H1 (cell line): ENCODE measurements around the gene ZNF423. TPM values are rescaled to one million over a fixed set of nuclear protein-coding genes. Genes with fewer than 3 reads are reported as not detected.

Source experiments
- CTCF ChIA-PET: fragments of 300-600 bp; sonication (Branson Sonifier 250); formaldehyde crosslinking; loops from one replicate; lab custom pipeline; 2021; ENCODE audit not compliant: partially characterized antibody; lab: Charles Lee
- POLR2A ChIA-PET: fragments of 300-600 bp; sonication (Branson Sonifier 250); formaldehyde crosslinking; loops from one replicate; lab custom pipeline; 2021; ENCODE audit warnings: inconsistent platforms; ENCODE audit not compliant: partially characterized antibody; lab: Charles Lee
- DNase-seq, 2 experiments: peaks; one replicate each; pipeline versions ENCODE4 v3.0.0 to v3.0.0-alpha.2; 2010 to 2022; ENCODE audit warnings: low spot score in 2 of 2, low read depth in 1 of 2, mixed read lengths in 1 of 2
- FAIRE-seq: peaks from 2 replicates; lab custom pipeline; 2011; peaks lifted over from hg19 to GRCh38; lab: Jason Lieb, UNC
- H2AFZ ChIP-seq: 2 replicates; pipeline ENCODE4 v1.8.1; 2012; ENCODE audit warnings: low read length, inconsistent platforms
- H2AK5ac ChIP-seq: 2 replicates; pipeline ENCODE4 v1.6.1; 2013; ENCODE audit warnings: low read depth, low read length
- H2BK120ac ChIP-seq: replicated peaks from 2 replicates; pipeline ENCODE3; 2013; ENCODE audit warnings: low read depth, low read length, inconsistent platforms
- H2BK12ac ChIP-seq: 2 replicates; pipeline ENCODE4 v1.6.1; 2013; ENCODE audit warnings: low read depth, low read length
- H2BK15ac ChIP-seq: 2 replicates; pipeline ENCODE4 v1.6.1; 2013; ENCODE audit warnings: low read length
- H2BK20ac ChIP-seq: 2 replicates; pipeline ENCODE4 v1.6.1; 2013; ENCODE audit warnings: low read length
- H2BK5ac ChIP-seq: 2 replicates; pipeline ENCODE4 v1.6.1; 2013; ENCODE audit warnings: low read depth, low read length
- H3K14ac ChIP-seq: 2 replicates; pipeline ENCODE4 v1.6.1; 2013; ENCODE audit warnings: inconsistent platforms; ENCODE audit not compliant: insufficient read length
- H3K18ac ChIP-seq: 2 replicates; pipeline ENCODE4 v1.6.1; 2013; ENCODE audit warnings: low read length; ENCODE audit errors: extremely low read depth
- H3K23ac ChIP-seq: 2 replicates; pipeline ENCODE4 v1.6.1; 2013; ENCODE audit warnings: inconsistent platforms; ENCODE audit not compliant: insufficient read length
- H3K23me2 ChIP-seq: 2 replicates; pipeline ENCODE4 v1.6.1; 2013; ENCODE audit warnings: low read depth, low read length
- H3K27ac ChIP-seq: 2 replicates; pipeline ENCODE4 v1.6.1; 2011; ENCODE audit warnings: low read depth, low read length, inconsistent platforms
- H3K27me3 ChIP-seq, 4 experiments: replicated peaks in 1 of 4; 1 replicate in 1 of 4; 2 replicates in 3 of 4; pipeline versions ENCODE4 v1.6.1 to v1.8.1; 2011 to 2013; ENCODE audit warnings: low read length in 3 of 4, mild to moderate bottlenecking in 3 of 4, inconsistent platforms in 2 of 4, mixed read lengths in 2 of 4, moderate library complexity in 1 of 4; ENCODE audit not compliant: control insufficient read depth in 3 of 4, insufficient read depth in 3 of 4; ENCODE audit errors: extremely low read depth in 1 of 4
- H3K36me3 ChIP-seq, 4 experiments: 2 replicates each; pipeline versions ENCODE4 v1.6.1 to v1.8.1; 2011 to 2013; ENCODE audit warnings: mild to moderate bottlenecking in 4 of 4, low read length in 3 of 4, moderate library complexity in 2 of 4, control low read depth in 1 of 4, inconsistent platforms in 1 of 4; ENCODE audit not compliant: insufficient read depth in 4 of 4, control insufficient read depth in 2 of 4
- H3K4ac ChIP-seq: replicated peaks from 2 replicates; pipeline ENCODE3; 2013; ENCODE audit warnings: low read length, low read depth, mixed read lengths, inconsistent platforms; ENCODE audit not compliant: insufficient read length
- H3K4me1 ChIP-seq, 4 experiments: replicated peaks in 1 of 4; 1 replicate in 1 of 4; 2 replicates in 3 of 4; pipeline versions ENCODE4 v1.6.1 to v1.8.1; 2011 to 2013; ENCODE audit warnings: low read length in 3 of 4, inconsistent platforms in 2 of 4, mixed read lengths in 1 of 4; ENCODE audit not compliant: insufficient read depth in 4 of 4, control insufficient read depth in 3 of 4
- H3K4me2 ChIP-seq, 2 experiments: 2 replicates each; pipeline versions ENCODE4 v1.6.1 to v1.8.1; 2011 to 2013; ENCODE audit warnings: low read depth in 2 of 2, low read length in 2 of 2, control low read depth in 1 of 2, inconsistent platforms in 1 of 2, mild to moderate bottlenecking in 1 of 2; ENCODE audit not compliant: insufficient read depth in 1 of 2
- H3K4me3 ChIP-seq, 4 experiments: fragments of 200-600, 300-600 bp in 1 of 4; sonication (generic), shearing (Covaris generic), sonication (Bioruptor Twin) in 1 of 4; 2 replicates each; pipeline versions ENCODE4 v1.5.1 to v1.8.1; 2011 to 2016; ENCODE audit warnings: low read length in 4 of 4, low read depth in 3 of 4, control low read depth in 2 of 4, inconsistent platforms in 2 of 4, mild to moderate bottlenecking in 2 of 4, mixed read lengths in 1 of 4, moderate library complexity in 1 of 4; ENCODE audit not compliant: insufficient read depth in 2 of 4; ENCODE audit errors: extremely low read depth in 1 of 4
- H3K56ac ChIP-seq: replicated peaks from 2 replicates; pipeline ENCODE3; 2013; ENCODE audit warnings: low read depth, mild to moderate bottlenecking, mixed read lengths, low read length, inconsistent platforms; ENCODE audit not compliant: insufficient read length
- H3K79me1 ChIP-seq: 2 replicates; pipeline ENCODE4 v1.6.1; 2013; ENCODE audit warnings: low read depth, low read length, control low read depth
- H3K79me2 ChIP-seq, 2 experiments: 2 replicates each; pipeline versions ENCODE4 v1.6.1 to v1.8.1; 2012 to 2013; ENCODE audit warnings: low read length in 2 of 2, mild to moderate bottlenecking in 2 of 2, inconsistent platforms in 1 of 2; ENCODE audit not compliant: insufficient read depth in 2 of 2, control insufficient read depth in 1 of 2
- H3K9ac ChIP-seq, 4 experiments: replicated peaks in 1 of 4; 1 replicate in 1 of 4; 2 replicates in 3 of 4; pipeline versions ENCODE4 v1.6.1 to v1.8.1; 2011 to 2013; ENCODE audit warnings: low read depth in 3 of 4, low read length in 3 of 4, control low read depth in 2 of 4, mild to moderate bottlenecking in 2 of 4, moderate library complexity in 2 of 4, inconsistent platforms in 1 of 4; ENCODE audit errors: extremely low read depth in 1 of 4
- H3K9me3 ChIP-seq, 2 experiments: 2 replicates each; pipeline versions ENCODE4 v1.6.1 to v1.8.1; 2012 to 2013; ENCODE audit warnings: mild to moderate bottlenecking in 2 of 2, moderate library complexity in 2 of 2, control low read depth in 1 of 2, inconsistent platforms in 1 of 2, low read depth in 1 of 2, low read length in 1 of 2, mixed read lengths in 1 of 2; ENCODE audit not compliant: insufficient read depth in 2 of 2
- H4K20me1 ChIP-seq, 2 experiments: replicated peaks in 1 of 2; 2 replicates each; pipeline versions ENCODE3 to v1.8.1; 2011 to 2013; ENCODE audit warnings: inconsistent platforms in 2 of 2, low read length in 2 of 2, mild to moderate bottlenecking in 1 of 2; ENCODE audit not compliant: insufficient read depth in 2 of 2, control insufficient read depth in 1 of 2
- H4K5ac ChIP-seq: 2 replicates; pipeline ENCODE4 v1.6.1; 2013; ENCODE audit warnings: low read length, low read depth, mixed read lengths, inconsistent platforms; ENCODE audit not compliant: insufficient read length
- H4K8ac ChIP-seq: 2 replicates; pipeline ENCODE4 v1.8.0; 2013; ENCODE audit warnings: mild to moderate bottlenecking, moderate library complexity, low read length, inconsistent platforms; ENCODE audit not compliant: insufficient read depth; ENCODE audit errors: extremely low read depth
- H4K91ac ChIP-seq: replicated peaks from 2 replicates; pipeline ENCODE3; 2013; ENCODE audit warnings: low read length, mixed read lengths, inconsistent platforms; ENCODE audit not compliant: insufficient read length
- BACH1 ChIP-seq: IDR thresholded peaks from 2 replicates; pipeline ENCODE4 v1.6.1; 2012; ENCODE audit warnings: low read length, improper control_type of control experiment
- BCL11A ChIP-seq, 2 experiments: IDR thresholded peaks; one replicate each; pipeline ENCODE4 v1.6.1; 2011; ENCODE audit warnings: low read depth in 2 of 2, low read length in 2 of 2, mild to moderate bottlenecking in 2 of 2
- CBX5 ChIP-seq: fragments of 300-800, 300-1000 bp; sonication (generic); IDR thresholded peaks from 2 replicates; pipeline ENCODE4 v1.7.1; 2016; ENCODE audit warnings: antibody characterized with exemption, low read length, low read depth
- JUND ChIP-seq: IDR thresholded peaks from 2 replicates; pipeline ENCODE4 v1.6.1; 2011; ENCODE audit warnings: mild to moderate bottlenecking, improper control_type of control experiment, low read length
- KDM4A ChIP-seq: IDR thresholded peaks from one replicate; pipeline ENCODE4 v1.7.1; 2012; ENCODE audit warnings: low read depth, mild to moderate bottlenecking, moderate library complexity, low read length, inconsistent platforms; ENCODE audit not compliant: severe bottlenecking
- RXRA ChIP-seq: IDR thresholded peaks from 2 replicates; pipeline ENCODE4 v1.6.1; 2011; ENCODE audit warnings: low read depth, mild to moderate bottlenecking, low read length, moderate library complexity; ENCODE audit not compliant: insufficient read depth
- SIRT6 ChIP-seq: IDR thresholded peaks from one replicate; pipeline ENCODE4 v1.7.1; 2012; ENCODE audit warnings: low read length, inconsistent platforms
- SP1 ChIP-seq: IDR thresholded peaks from 2 replicates; pipeline ENCODE4 v1.6.1; 2011; ENCODE audit warnings: low read depth, low read length
- SUZ12 ChIP-seq: fragments of 200-600 bp; sonication (generic); IDR thresholded peaks from 2 replicates; pipeline ENCODE4 v1.6.1; 2012; ENCODE audit warnings: mild to moderate bottlenecking, inconsistent platforms, low read length, moderate library complexity, mixed read lengths
- TAF1 ChIP-seq: IDR thresholded peaks from 2 replicates; pipeline ENCODE4 v1.6.1; 2011; ENCODE audit warnings: mild to moderate bottlenecking, low read depth, low read length
- TAF7 ChIP-seq: optimal IDR thresholded peaks from 2 replicates; pipeline ENCODE3; 2011; ENCODE audit warnings: low read depth, mild to moderate bottlenecking, inconsistent platforms, low read length, moderate library complexity, borderline replicate concordance
- WGBS, 2 experiments: shearing (Covaris generic) in 1 of 2; methylation state at CpG; one replicate each; pipeline versions ENCODE4 v1.1.6 to v1.1.7; 2013 to 2015; ENCODE audit warnings: low lambda C conversion rate in 2 of 2, mixed read lengths in 2 of 2, inconsistent platforms in 1 of 2, low coverage in 1 of 2, missing lambda C conversion rate in 1 of 2; ENCODE audit not compliant: insufficient replicate concordance in 2 of 2, insufficient coverage in 1 of 2, insufficient read length in 1 of 2; ENCODE audit errors: extremely low coverage in 1 of 2, missing lambda C conversion rate in 1 of 2; 5-methylcytosine and 5-hydroxymethylcytosine counted together
- polyA plus RNA-seq, 7 experiments: library from polyadenylated mRNA; depleted of rRNA in 3 of 7; stranded (reverse) in 5 of 7; unstranded in 2 of 7; fragments of >200 nt in 5 of 7; fragments of 200-250 nt in 2 of 7; gene quantifications; 1 replicate in 5 of 7; 2 replicates in 1 of 7; 4 replicates in 1 of 7; pipeline versions ENCODE4 v1.2.1 to v1.2.3, GENCODE V29; 2011 to 2013; ENCODE audit warnings: missing spikeins in 2 of 7, mixed read lengths in 2 of 7
- total RNA-seq: library from RNA; stranded (reverse); fragmentation: NEBNext Ultra II Directional; extraction: Animal tissue kit (Norgen Biotek cat#: 25700); gene quantifications from 2 replicates; pipeline ENCODE4 v1.2.1, GENCODE V29; 2021

The ZNF423 gene
- total and polyA plus RNA-seq, 2 of the 8 experiments (the other 6 are each of a cell fraction or from before 2014, with no cell fraction given), result 38.2 to 52.3 TPM

GRCh38 chr16:49442805-49443204, 413.1 kb downstream of the ZNF423 start:
- Histone ChIP-seq H3K27ac (no peak overlapping the region), H2BK20ac (peak overlapping the region; percentile 63; the same call in 1 of the 2 replicates), H3K4me1 (peaks cover 8 to 23% (median 18%) of the 10 kb centered on the region in 4 experiments), H3K14ac (no peak overlapping the region), H3K27me3 (no peaks in the 10 kb centered on the region; a peak in 1 of 7 replicates), H3K4me3 (no peak overlapping the region), H2BK12ac (0 out of 2 replicates have a peak overlapping the region, but pooled peaks have one; percentile 51), H4K91ac (peak overlapping the region; percentile 63), H3K79me1 (no peaks in the 10 kb centered on the region), H3K4ac (no peak overlapping the region), H3K9ac (no peak overlapping the region), H3K23ac (no peak overlapping the region), H2BK15ac (peak overlapping the region; percentile 34; the same call in 1 of the 2 replicates), H2BK5ac (peak overlapping the region; percentile 71; the same call in 1 of the 2 replicates), H3K18ac (peak overlapping the region; percentile 68), H4K8ac (no peak overlapping the region), H4K5ac (no peak overlapping the region), H3K4me2 (peak overlapping the region in 1 of 2 experiments; percentile 32; a peak in 2 of 4 replicates), H4K20me1 (no peaks in the 10 kb centered on the region), H2AK5ac (no peak overlapping the region), H3K36me3 (no peaks in the 10 kb centered on the region), H3K23me2 (no peaks in the 10 kb centered on the region), H2BK120ac (peak overlapping the region; percentile 52), H3K9me3 (no peaks in the 10 kb centered on the region), H3K79me2 (no peaks in the 10 kb centered on the region), H2AFZ (peak overlapping the region; percentile 95), H3K56ac (no peak overlapping the region)
- TF ChIP-seq TAF1, result no peak
- no peak for TF ChIP-seq SIRT6
- no peak for TF ChIP-seq CBX5
- TF ChIP-seq TAF7, result no peak
- TF ChIP-seq JUND, result no peak
- no peak for TF ChIP-seq SP1
- TF ChIP-seq SUZ12, result no peak
- no peak for TF ChIP-seq RXRA
- no peak for TF ChIP-seq KDM4A
- no peak for TF ChIP-seq BACH1
- no peak for TF ChIP-seq BCL11A (IDR thresholded peaks at IDR 0.05; ENCODE audit: low read depth in 2 of 2, low read length in 2 of 2)
- no peak for DNase-seq
- no peak for FAIRE-seq
- ChIA-PET CTCF (interaction anchor here (0.7 to 2.3 kb wide), 9 partner anchors 13 to 793 kb away, joined by 3 to 11 read pairs (median 3); no protein-coding TSS in a partner anchor), POLR2A (interaction anchor here (0.6 kb wide), 1 partner anchor 10 kb away, joined by 3 read pairs; no protein-coding TSS in a partner anchor)
- 39% methylated on average over 5 of the region's 5 CpGs; no CpG with 5 or more reads in 1 of the 2 experiments for WGBS, 2 experiments
